GM21786 (cell line): ENCODE results near the gene PTGES3L.
"Not testable (repeated sequence)": the region's sequence is repeated elsewhere in the genome, so short reads cannot be mapped to it uniquely, and the experiment has no call there.

Experiments used
- ATAC-seq: cut with Tn5 transposase; IDR thresholded peaks from one replicate; pipeline ENCODE4 v1.9.1; 2021; ENCODE audit not compliant: unreplicated experiment

Gene PTGES3L

GRCh38 chr17:42922294-42922693 lies 57.6 kb downstream of the PTGES3L start:
- ATAC-seq: no peak

DNA sequence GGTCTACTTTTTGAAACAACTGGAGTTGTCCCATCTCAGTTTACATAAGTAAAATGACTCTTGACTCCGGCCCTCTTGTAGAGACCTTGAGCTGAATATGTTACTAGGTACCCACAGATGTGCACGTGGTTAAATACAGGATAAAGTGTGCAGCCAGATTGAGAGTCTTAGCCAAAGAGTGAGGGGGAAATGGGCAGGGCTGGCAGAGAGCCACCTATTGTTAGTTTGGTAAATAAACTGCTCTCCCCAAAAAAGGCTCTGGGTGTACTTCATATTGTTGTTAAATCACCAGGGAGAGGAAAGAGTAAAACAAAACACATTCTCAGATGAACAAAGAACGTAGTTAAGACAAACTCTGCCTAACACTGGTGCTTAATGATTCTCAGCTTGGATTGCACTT lies 59.0 kb downstream of the PTGES3L start:
- no peak for ATAC-seq

- ATAC-seq: no peak
Observed at GRCh38 chr17:42920106-42920900, 59.6 kb downstream of the PTGES3L start.

DNA sequence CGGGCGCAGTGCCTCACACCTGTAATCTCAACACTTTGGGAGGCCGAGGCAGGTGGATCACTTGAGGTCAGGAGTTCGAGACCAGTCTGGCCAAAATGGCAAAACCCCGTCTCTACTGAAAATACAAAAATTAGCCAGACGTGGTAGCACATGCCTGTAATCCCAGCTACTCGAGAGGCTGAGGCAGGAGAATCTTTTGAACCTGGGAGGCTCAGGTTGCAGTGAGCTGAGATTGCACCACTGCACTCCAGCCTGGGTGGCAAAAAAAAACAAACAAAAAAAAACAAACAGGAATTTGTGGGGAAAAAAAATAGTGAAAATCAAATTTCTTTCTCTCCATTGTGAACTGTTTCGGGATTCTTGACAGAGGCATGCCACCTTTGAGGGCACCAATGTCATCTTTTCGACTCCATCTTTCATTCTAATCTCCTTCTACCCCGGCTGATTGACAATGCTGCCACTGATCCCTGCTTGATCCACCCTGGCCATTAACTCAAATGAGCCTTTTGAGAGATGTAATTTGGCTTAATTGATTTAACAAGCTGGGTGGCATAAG lies 60.3 kb downstream of the PTGES3L start:
- ATAC-seq: not testable (repeated sequence)

DNA sequence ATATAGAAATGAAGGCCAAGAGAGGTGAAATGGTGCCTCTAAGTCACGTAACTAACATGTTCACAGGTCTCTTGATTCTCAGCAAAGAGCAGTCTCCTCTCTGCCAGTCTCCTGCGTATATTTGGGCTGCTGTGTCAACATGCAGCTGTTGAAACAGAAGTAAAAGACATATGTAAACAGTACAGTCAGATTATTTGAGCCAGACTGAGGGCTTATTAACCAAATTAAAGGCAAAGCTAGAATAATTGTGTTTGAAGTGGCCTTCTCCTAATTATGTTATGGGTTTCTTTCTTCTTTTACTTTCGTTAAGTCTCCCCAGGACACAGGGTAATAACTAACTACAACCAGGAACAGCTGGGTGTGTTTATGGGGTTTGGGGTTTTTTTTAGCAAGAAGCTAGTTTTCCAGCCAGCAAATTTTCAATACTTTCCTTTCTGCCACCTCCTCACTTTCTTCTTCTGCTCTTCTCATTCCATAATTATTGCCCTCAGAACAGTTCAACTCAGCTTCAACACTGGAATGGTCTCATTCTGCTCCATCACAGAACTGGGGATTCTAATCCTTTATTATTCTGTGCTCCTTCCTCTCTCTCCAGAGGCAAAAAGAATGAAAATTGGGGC lies 60.9 kb downstream of the PTGES3L start:
- no peak for ATAC-seq
